ENCODE results near the gene TBCK.
"Not testable (repeated sequence)": the region's sequence is repeated elsewhere in the genome, so short reads cannot be mapped to it uniquely, and the experiment has no call there.

GRCh38 chr4:106111778-106112469 lies 204.1 kb downstream of the TBCK start:
- TF ChIP-seq POLR2AphosphoS5 (IDR thresholded peaks at IDR 0.05; ENCODE audit: borderline replicate concordance, low read depth, low read length); EZH2 (IDR thresholded peaks at IDR 0.05); FOXP2 (optimal IDR thresholded peaks at IDR 0.05; ENCODE audit: control extremely low read depth, extremely low read length, insufficient read depth): not testable (repeated sequence)

All from SK-N-MC (cell line).